H9 (cell line): ENCODE data around the gene SYT17. TPM values are rescaled to one million over a fixed set of nuclear protein-coding genes. Genes with fewer than 3 reads are reported as not detected.

Experiments used
- DNase-seq: peaks from one replicate; pipeline ENCODE4 v3.0.0-alpha.2; 2017
- H2AFZ ChIP-seq: one replicate; pipeline ENCODE4 v1.6.1; 2013; ENCODE audit warnings: mild to moderate bottlenecking, low read length, control low read depth, moderate library complexity
- H2AK5ac ChIP-seq: 2 replicates; pipeline ENCODE4 v1.6.1; 2013; ENCODE audit warnings: low read length, control low read depth, mixed read lengths; ENCODE audit not compliant: insufficient read length
- H2BK120ac ChIP-seq: one replicate; pipeline ENCODE4 v1.6.1; 2013; ENCODE audit warnings: low read depth, mild to moderate bottlenecking, low read length, control low read depth, inconsistent platforms; ENCODE audit not compliant: poor library complexity, severe bottlenecking
- H2BK12ac ChIP-seq: 2 replicates; pipeline ENCODE4 v1.6.1; 2013; ENCODE audit warnings: low read length, control low read depth, mixed read lengths, low read depth; ENCODE audit not compliant: insufficient read length
- H2BK15ac ChIP-seq: 2 replicates; pipeline ENCODE4 v1.6.1; 2013; ENCODE audit warnings: low read depth, low read length, control low read depth
- H2BK20ac ChIP-seq: one replicate; pipeline ENCODE4 v1.6.1; 2013; ENCODE audit warnings: low read depth, mild to moderate bottlenecking, low read length, control low read depth, inconsistent platforms; ENCODE audit not compliant: poor library complexity, severe bottlenecking
- H2BK5ac ChIP-seq: 2 replicates; pipeline ENCODE4 v1.6.1; 2013; ENCODE audit warnings: low read length, control low read depth, mixed read lengths; ENCODE audit not compliant: insufficient read length
- H3K14ac ChIP-seq: 2 replicates; pipeline ENCODE4 v1.6.1; 2013; ENCODE audit warnings: low read length, control low read depth; ENCODE audit not compliant: insufficient read depth
- H3K18ac ChIP-seq: 2 replicates; pipeline ENCODE4 v1.6.1; 2013; ENCODE audit warnings: low read depth, mild to moderate bottlenecking, mixed read lengths, low read length, control low read depth; ENCODE audit not compliant: insufficient read length
- H3K23ac ChIP-seq: 2 replicates; pipeline ENCODE4 v1.6.1; 2013; ENCODE audit warnings: low read length, control low read depth, mixed read lengths, low read depth; ENCODE audit not compliant: insufficient read length
- H3K23me2 ChIP-seq: 2 replicates; pipeline ENCODE4 v1.6.1; 2013; ENCODE audit warnings: low read depth, mild to moderate bottlenecking, mixed read lengths, low read length, control low read depth; ENCODE audit not compliant: insufficient read length, poor library complexity, severe bottlenecking
- H3K27ac ChIP-seq: 2 replicates; pipeline ENCODE4 v1.5.1; 2013; ENCODE audit warnings: low read length, control low read depth, mixed read lengths, low read depth; ENCODE audit not compliant: insufficient read length
- H3K27me3 ChIP-seq: 2 replicates; pipeline ENCODE4 v1.6.1; 2013; ENCODE audit warnings: low read length, control low read depth, inconsistent platforms; ENCODE audit not compliant: insufficient read depth
- H3K4ac ChIP-seq: 2 replicates; pipeline ENCODE4 v1.6.1; 2013; ENCODE audit warnings: low read depth, mild to moderate bottlenecking, control low read depth, inconsistent platforms, low read length, moderate library complexity
- H3K4me1 ChIP-seq: 2 replicates; pipeline ENCODE4 v1.6.1; 2013; ENCODE audit warnings: low read length, control low read depth, inconsistent platforms; ENCODE audit not compliant: insufficient read depth
- H3K4me2 ChIP-seq: 2 replicates; pipeline ENCODE4 v1.6.1; 2013; ENCODE audit warnings: low read length, control low read depth, mixed read lengths; ENCODE audit not compliant: insufficient read length, insufficient read depth
- H3K56ac ChIP-seq: 2 replicates; pipeline ENCODE4 v1.6.1; 2013; ENCODE audit warnings: low read depth, mild to moderate bottlenecking, mixed read lengths, low read length, control low read depth; ENCODE audit not compliant: insufficient read length
- H3K79me1 ChIP-seq: 2 replicates; pipeline ENCODE4 v1.6.1; 2013; ENCODE audit warnings: low read depth, mild to moderate bottlenecking, moderate library complexity, low read length, control low read depth, inconsistent platforms; ENCODE audit not compliant: insufficient read depth, poor library complexity, severe bottlenecking
- H3K79me2 ChIP-seq: 2 replicates; pipeline ENCODE4 v1.6.1; 2013; ENCODE audit warnings: low read length, control low read depth, inconsistent platforms; ENCODE audit not compliant: insufficient read depth
- H3K9ac ChIP-seq: 2 replicates; pipeline ENCODE4 v1.6.1; 2013; ENCODE audit warnings: low read length, control low read depth, mixed read lengths; ENCODE audit not compliant: insufficient read length; ENCODE audit errors: extremely low read depth
- H3K9me3 ChIP-seq: one replicate; pipeline ENCODE4 v1.6.1; 2013; ENCODE audit warnings: low read depth, low read length, inconsistent platforms; ENCODE audit not compliant: control insufficient read depth
- H3T11ph ChIP-seq: one replicate; pipeline ENCODE4 v1.6.1; 2013; ENCODE audit warnings: mild to moderate bottlenecking, low read length, control low read depth, inconsistent platforms
- H4K20me1 ChIP-seq: one replicate; pipeline ENCODE4 v1.6.1; 2013; ENCODE audit not compliant: control insufficient read depth, insufficient read length, insufficient read depth
- H4K5ac ChIP-seq: 2 replicates; pipeline ENCODE4 v1.6.1; 2013; ENCODE audit warnings: low read depth, mild to moderate bottlenecking, mixed read lengths, low read length, control low read depth; ENCODE audit not compliant: insufficient read length
- H4K8ac ChIP-seq: replicated peaks from 2 replicates; pipeline ENCODE4 v1.6.1; 2013; ENCODE audit warnings: low read length, control low read depth, mixed read lengths, low read depth; ENCODE audit not compliant: insufficient read length
- H4K91ac ChIP-seq: 2 replicates; pipeline ENCODE4 v1.6.1; 2013; ENCODE audit warnings: low read depth, mild to moderate bottlenecking, moderate library complexity, mixed read lengths, low read length, control low read depth; ENCODE audit not compliant: insufficient read length
- H3K27ac Mint-ChIP-seq, 3 experiments: 2 replicates in 2 of 3; 3 replicates in 1 of 3; pipeline ENCODE4 v1.8.0; 2020 to 2021; ENCODE audit warnings: mixed read lengths in 3 of 3, mild to moderate bottlenecking in 1 of 3, moderate library complexity in 1 of 3
- H3K27me3 Mint-ChIP-seq: 2 replicates; pipeline ENCODE4 v1.8.0; 2021; ENCODE audit warnings: low read depth, mild to moderate bottlenecking, moderate library complexity, mixed read lengths
- H3K36me3 Mint-ChIP-seq, 3 experiments: 2 replicates in 2 of 3; 3 replicates in 1 of 3; pipeline ENCODE4 v1.8.0; 2020 to 2021; ENCODE audit warnings: low read depth in 3 of 3, mixed read lengths in 3 of 3; ENCODE audit not compliant: insufficient read depth in 1 of 3
- H3K4me1 Mint-ChIP-seq, 2 experiments: 2 replicates each; pipeline ENCODE4 v1.8.0; 2020; ENCODE audit warnings: mixed read lengths in 2 of 2
- H3K4me3 Mint-ChIP-seq, 2 experiments: 2 replicates in 1 of 2; 3 replicates in 1 of 2; pipeline ENCODE4 v1.8.0; 2020 to 2021; ENCODE audit warnings: mild to moderate bottlenecking in 2 of 2, mixed read lengths in 2 of 2, moderate library complexity in 1 of 2
- H3K9me3 Mint-ChIP-seq, 2 experiments: 2 replicates in 1 of 2; 3 replicates in 1 of 2; pipeline ENCODE4 v1.8.0; 2020; ENCODE audit warnings: mild to moderate bottlenecking in 2 of 2, mixed read lengths in 2 of 2, moderate library complexity in 1 of 2
- CTCF ChIP-seq: fragments of 200-600 bp; sonication (generic); conservative IDR thresholded peaks from 3 replicates; pipeline ENCODE4 v1.8.0; 2021; ENCODE audit warnings: antibody characterized with exemption, mild to moderate bottlenecking
- WGBS: extraction: QIAGEN DNeasy Blood & Tissue Kit; methylation state at CpG from one replicate; pipeline ENCODE4 v1.1.7; 2013; ENCODE audit warnings: missing lambda C conversion rate, low lambda C conversion rate, mixed read lengths; ENCODE audit not compliant: insufficient read length; ENCODE audit errors: extremely low coverage; 5-methylcytosine and 5-hydroxymethylcytosine counted together
- total RNA-seq: library from RNA; stranded (reverse); gene quantifications from 2 replicates; pipeline ENCODE4 v1.2.1, GENCODE V29; 2021

The SYT17 gene
- total RNA-seq, 1 experiment from 2014 or later, result 3.0 TPM

GRCh38 chr16:19265380-19265930 lies 97.4 kb downstream of the SYT17 start:
- H3K9me3 ChIP-seq, result no peaks in the 10 kb centered on the region
- no peak overlapping the region for H2BK20ac ChIP-seq
- no peak overlapping the region for H4K8ac ChIP-seq
- no peak overlapping the region for H3T11ph ChIP-seq
- H3K4me2 ChIP-seq, result no peak overlapping the region
- TF ChIP-seq CTCF, result no peak
- Mint-ChIP-seq H3K27me3 (no peaks in the 10 kb centered on the region), H3K4me1 (0 out of 4 replicates have a peak, but pooled peaks cover 0 to 3% of the 10 kb centered on the region in 2 experiments), H3K4me3 (no peak overlapping the region), H3K36me3 (peaks cover 2 to 15% (median 7%) of the 10 kb centered on the region in 3 experiments; a peak in 5 of 7 replicates), H3K9me3 (peaks cover 7 to 14% of the 10 kb centered on the region in 2 experiments), H3K27ac (no peak overlapping the region)
- no peaks in the 10 kb centered on the region for H3K79me2 ChIP-seq
- no peaks in the 10 kb centered on the region for H3K4me1 ChIP-seq
- no peak overlapping the region for H2AK5ac ChIP-seq
- H2BK120ac ChIP-seq, result no peak overlapping the region
- H3K79me1 ChIP-seq, result no peaks in the 10 kb centered on the region
- H2BK5ac ChIP-seq, result no peak overlapping the region
- no CpG with 5 or more reads among the region's 9 CpGs for WGBS
- no peaks in the 10 kb centered on the region for H4K20me1 ChIP-seq
- no peak overlapping the region for H3K18ac ChIP-seq
- no peak for DNase-seq
- no peak overlapping the region for H2BK12ac ChIP-seq
- no peak overlapping the region for H3K9ac ChIP-seq
- no peak overlapping the region for H4K91ac ChIP-seq
- no peaks in the 10 kb centered on the region for H3K23me2 ChIP-seq
- H3K27ac ChIP-seq, result no peak overlapping the region
- H4K5ac ChIP-seq, result no peak overlapping the region
- H2AFZ ChIP-seq, result no peak overlapping the region
- H2BK15ac ChIP-seq, result no peak overlapping the region
- no peak overlapping the region for H3K4ac ChIP-seq
- H3K14ac ChIP-seq, result no peak overlapping the region
- H3K56ac ChIP-seq, result no peak overlapping the region
- no peaks in the 10 kb centered on the region for H3K27me3 ChIP-seq
- H3K23ac ChIP-seq, result no peak overlapping the region
